HG03354 (cell line): ENCODE data around the gene PALD1.

Source experiments
- ATAC-seq: cut with Tn5 transposase; IDR thresholded peaks from one replicate; pipeline ENCODE4 v1.9.1; 2021; ENCODE audit warnings: mild to moderate bottlenecking; ENCODE audit not compliant: unreplicated experiment, poor library complexity, severe bottlenecking

PALD1 gene

GRCh38 chr10:70456164-70456563 lies 22.4 kb upstream of the PALD1 start:
- ATAC-seq, result no peak

DNA sequence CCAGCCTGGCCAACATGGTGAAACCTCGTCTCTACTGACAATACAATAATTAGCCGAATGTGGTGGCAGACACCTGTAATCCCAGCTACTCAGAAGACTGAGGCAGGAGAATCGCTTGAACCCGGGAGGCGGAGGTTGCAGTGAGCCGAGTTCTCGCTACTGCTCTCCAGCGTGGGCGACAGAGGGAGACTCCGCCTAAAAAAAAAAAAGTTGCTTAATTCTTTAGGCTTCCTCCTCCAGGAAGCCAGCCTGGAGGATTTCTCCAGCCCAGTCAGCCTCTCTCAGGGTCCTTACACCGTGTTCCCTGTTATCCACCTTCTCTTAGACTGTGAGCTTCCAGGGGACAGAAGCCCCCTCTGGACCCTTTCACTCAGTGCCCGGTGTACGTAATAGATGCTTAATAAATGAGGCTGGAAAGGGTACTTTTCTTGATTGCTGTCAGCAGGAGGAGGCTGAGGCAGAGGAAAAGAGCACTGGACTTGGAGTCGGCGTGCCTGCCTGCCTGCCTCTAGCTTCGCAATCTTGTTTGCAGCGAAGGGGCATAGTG lies 20.7 kb upstream of the PALD1 start:
- ATAC-seq, result no peak

DNA sequence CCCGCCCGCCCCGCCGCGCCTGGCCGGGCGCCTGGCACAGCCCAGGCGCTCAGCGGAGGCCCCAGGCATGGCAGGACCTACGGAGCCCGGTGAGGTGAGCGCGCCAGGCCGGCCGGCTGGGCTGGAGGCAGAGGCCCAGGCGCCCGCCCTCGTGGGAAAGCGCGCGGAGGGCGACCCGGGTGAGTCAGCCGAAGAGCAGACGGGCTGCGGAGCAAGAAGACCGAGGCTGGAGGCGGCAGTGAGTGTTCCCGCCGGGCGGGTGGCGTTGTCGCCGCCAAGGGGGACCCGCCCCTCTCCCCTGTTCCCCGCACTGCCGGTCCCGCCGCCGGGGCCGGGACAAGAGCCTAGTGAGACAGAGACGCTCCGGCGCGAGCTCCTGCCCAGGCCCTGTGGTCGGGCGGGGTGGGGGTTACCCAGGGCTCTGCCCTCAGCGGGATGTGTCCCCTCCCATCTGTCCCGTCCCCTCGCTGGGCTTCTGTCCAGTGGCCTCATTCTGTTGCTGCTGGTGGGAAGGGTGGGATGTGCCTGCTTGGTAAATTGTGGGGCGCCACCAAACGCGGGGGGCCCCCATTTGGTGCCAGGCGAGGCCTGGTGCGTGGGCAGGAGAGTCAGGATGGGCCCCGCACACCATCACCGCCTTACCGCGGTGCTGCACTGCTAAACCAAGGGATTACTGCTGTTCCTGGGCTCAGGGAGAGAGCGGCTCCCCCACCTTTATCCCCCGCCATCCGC lies 20.1 kb upstream of the PALD1 start:
- ATAC-seq, result no peak

- no peak for ATAC-seq
Measured at GRCh38 chr10:70459061-70459773, 19.4 kb upstream of the PALD1 start.

DNA sequence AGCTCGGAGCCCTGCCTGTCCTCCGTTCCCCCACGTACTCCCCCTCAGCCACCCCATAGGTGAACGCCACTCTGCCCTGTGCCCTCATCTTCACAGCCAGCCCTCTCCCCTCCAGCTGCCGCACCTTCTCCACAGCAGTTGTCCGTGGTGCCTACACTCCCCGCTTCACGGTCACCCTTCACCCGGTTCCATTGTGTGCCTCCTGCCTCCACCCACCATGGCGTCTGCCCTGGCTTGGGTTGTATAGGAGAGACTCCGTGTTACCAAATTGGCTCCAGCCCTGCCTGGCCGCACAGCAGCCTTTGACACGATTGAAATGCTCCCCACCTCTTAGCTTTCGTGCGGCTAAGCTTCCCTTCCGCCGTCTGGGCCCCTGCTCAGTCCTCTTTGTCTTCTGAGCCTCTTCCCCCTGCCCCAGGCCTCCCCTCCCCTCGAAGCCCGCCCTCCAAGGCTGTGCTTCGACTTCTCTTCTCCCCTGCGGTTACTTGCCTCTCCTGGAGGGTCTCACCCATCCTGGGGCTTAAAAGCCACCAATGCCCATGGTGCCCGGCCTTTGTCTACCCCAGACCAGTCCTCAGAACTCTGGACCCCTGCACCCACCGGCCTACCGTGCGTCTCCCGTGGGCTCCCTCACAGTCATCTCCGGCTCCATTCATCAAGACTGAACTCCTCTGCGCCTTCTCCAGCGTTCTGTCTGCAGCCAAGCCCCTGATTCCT lies 18.6 kb upstream of the PALD1 start:
- no peak for ATAC-seq

DNA sequence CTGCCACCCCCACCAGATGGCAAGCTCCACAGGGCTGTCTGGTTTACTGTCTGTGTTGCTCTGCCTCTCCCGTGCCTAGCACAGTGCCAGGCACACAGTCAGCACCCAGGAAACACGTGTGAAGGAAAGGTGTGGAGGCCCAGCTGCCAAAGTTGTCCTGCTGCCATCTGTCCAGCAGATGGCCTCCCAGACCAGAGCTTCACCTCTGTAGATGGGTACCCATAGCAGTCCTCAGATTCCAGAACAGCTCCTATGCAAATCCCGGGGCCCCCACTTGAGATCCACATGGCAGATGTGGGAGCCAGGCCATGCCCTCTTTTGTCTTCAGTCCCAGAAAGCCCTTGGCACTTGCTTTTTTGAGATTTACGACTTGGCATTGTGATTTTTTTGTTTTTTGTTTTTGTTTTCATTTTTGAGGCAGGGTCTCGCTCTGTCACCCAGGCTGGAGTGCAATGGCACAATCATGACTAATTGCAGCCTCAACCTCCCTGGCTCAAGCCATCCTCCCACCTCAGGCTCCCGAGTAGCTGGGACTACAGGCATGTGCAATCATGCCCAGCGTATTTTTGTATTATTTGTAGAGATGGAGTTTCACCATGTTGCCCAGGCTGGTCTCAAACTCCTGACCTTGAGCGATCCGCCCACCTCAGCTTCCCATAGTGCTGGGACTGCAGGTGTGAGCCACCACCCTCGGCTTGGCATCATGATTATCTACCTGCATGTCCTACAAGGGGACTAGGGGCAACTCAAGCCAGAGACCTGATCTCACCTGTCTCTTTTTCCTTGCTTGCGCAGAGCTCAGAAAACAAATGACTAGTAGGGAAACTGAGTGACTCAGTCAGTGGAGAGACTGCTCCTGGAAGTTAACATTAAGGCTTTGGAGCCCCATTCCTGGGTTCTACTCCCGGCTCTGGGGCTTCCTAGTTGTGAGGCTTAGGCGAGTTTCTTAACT lies 16.9 kb upstream of the PALD1 start:
- ATAC-seq, result no peak

DNA sequence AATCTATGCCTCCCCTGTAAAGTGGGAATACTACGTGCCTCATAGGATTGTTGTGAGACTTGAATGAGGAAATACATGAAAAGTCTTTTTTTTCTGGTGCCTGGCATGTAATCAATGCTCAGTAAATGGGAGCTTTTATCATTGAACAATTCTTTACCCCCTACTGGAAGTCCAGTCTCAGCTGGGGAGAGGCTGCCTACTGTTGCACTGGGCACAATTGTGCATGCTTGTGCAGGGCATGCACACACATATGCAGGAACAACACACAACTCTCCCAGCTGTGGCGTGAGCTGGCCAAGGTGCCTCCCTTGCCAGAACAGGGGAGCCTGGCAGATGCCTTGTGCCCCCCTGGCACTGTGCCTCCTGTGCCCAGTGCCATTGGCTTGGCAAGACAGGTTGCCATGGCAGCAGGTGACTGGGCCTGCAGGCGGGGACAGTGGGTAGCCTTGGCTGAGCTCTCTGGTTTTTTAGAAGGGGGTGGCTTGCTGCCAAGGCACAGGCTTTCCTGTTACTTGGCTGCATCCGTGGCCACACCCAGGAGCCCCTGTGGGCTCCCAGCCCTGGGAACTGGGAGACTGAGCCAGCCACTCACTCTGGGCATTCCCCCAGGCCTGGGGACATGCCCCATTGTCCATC lies 16.1 kb upstream of the PALD1 start:
- ATAC-seq, result no peak

GRCh38 chr10:70465278-70465677 lies 13.3 kb upstream of the PALD1 start:
- ATAC-seq, result no peak

DNA sequence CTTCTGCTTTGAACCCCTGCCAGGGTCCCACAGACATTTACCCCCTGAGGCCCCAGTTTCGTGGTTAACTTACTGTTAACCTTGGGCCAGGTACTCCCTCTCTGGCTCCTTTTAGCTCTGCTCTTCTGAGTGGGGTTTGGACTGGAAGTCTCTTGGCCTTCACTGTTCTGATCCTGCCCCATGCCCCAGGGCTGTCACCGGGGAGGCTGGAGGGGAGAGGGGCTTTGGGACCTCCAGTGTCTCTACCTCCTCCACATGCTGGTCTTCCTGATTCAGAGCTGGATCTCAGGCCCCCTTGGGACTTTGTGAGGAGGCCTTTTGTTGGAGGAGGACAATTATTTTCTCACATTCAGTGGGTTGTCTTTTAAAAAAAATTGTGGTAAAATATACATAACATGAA lies 12.7 kb upstream of the PALD1 start:
- no peak for ATAC-seq

DNA sequence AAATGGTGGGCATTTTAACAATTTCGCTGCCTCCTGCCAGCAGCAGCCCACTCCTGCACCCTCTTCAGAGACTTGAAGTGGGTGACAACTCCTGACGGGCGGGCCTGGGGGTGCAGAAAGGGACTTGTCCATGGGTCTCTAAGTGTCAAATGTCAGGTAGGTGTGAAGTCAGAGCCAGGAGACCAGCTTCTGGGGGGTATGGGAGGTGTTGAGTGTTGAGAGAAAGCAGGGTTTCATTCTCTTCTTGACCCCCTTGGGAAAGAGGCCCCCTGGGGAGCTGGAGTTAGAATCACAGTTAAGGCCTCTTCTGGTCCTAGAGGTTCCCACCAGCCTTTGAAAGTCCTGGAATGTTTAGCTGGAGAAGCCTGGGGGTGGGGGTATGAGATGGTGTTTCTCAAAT lies 11.6 kb upstream of the PALD1 start:
- ATAC-seq, result no peak

DNA sequence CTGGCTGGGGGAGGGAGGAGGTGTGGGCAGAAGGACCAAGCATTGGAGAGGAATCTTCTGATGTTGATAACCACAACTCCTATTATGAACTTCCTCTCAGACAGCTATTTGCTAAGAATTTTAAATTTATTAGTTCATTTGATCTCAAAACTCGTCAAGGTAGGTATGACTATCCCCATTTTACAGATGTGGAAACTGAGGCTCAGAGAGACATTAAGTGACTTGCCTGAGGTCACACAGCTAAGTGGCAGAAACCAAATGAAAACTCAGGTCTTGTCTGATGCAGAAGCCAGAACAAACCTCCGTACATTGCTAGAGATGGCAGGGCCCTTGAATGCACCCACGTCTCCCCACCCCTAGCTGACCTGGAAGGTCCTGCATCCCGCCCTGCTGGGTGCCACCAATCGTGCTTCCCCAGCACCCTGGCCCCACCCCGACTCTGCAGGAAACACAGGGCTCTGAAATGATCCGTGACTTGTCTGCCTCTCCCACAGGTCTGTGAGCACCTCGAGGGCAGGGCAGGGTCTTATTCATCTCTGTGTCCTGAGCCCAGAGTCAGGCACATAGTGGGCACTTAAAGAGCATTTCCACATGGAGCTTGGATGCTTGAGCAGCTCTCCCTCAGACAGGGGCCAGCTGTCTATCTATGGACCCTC lies 5.6 kb upstream of the PALD1 start:
- no peak for ATAC-seq

DNA sequence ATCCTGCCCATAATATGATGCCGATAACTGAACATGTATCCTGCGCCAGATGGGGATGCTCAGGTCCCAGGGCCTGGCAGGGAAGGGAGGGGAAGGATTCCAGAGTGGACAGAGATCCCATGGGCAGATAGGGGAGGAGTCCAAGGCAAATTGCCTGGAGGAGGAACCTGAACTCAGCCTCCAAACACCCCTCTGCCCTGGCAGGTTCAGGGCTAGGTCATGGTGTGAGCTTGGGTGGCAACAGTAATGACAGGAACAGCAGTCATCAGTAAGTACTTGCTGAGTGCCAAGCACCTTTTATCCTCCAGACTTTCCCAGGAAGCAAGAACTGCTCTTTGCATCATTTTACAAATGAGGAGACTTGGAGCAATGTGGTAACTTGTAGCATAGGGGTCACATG lies 3.8 kb upstream of the PALD1 start:
- no peak for ATAC-seq

DNA sequence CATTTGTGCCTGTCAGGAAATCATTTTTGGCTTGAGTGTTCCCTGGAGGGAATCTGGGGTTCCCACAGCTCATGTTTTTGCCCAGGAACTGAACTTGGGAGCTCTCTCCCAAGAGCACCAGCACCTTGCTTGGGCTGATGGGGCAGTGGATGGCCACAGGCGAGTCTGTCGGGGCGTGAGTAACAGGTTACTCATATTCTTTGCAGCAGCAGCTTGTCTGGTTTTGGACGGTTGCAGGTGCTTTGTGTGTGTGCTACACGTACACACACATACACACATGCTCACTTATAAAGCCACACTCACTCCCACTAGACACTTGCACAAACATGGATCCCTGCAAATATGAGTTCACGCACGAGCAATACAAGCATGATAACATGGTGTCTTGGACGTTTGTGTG lies 2.9 kb upstream of the PALD1 start:
- ATAC-seq, result no peak

- ATAC-seq, result no peak
Measured at GRCh38 chr10:70476249-70477035, 2.1 kb upstream of the PALD1 start.

DNA sequence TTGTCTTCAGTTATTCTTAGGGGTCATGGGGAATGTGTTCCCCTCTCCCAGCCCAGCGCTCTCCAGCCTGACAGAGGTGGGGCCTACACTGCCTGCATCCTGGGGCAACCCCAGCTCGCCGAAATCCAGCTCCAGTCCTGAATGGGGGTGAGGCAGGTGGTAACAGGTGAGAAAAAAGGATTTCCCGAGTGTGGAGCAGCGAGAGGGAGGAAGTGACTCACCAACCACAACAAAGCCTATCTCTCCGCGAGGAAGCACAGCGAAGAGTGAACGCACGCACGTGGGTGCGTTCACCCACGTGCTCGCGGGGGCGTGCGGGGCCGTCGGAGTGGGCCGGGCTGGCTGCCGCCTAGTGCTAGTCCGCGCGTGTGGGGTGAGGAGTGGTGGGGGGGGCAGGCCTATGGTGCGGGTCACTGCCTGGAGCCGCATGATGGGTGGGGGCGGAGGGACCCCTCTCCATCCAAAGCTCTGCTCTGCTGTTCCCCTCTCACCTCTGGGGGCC lies 855 bp upstream of the PALD1 start:
- ATAC-seq, result no peak

GRCh38 chr10:70479165-70479581 lies 606 bp downstream of the PALD1 start:
- no peak for ATAC-seq

- no peak for ATAC-seq
Measured at GRCh38 chr10:70479626-70480238, 1.2 kb downstream of the PALD1 start.
